Neural cell (in vitro differentiated cells): ENCODE results near the gene GIMAP8.

Source experiments
- EP300 ChIP-seq: fragments of 450-650 bp; conservative IDR thresholded peaks from 2 replicates; pipeline ENCODE4 v1.6.1; 2014; ENCODE audit warnings: antibody characterized with exemption, mild to moderate bottlenecking, moderate library complexity; ENCODE audit not compliant: poor library complexity, severe bottlenecking
- EZH2 ChIP-seq: fragments of 200-600, 300-800 bp; shearing (Covaris generic), sonication (generic); IDR thresholded peaks from 2 replicates; pipeline ENCODE4 v1.6.1; 2014; ENCODE audit warnings: antibody characterized with exemption, low read length, borderline replicate concordance, mild to moderate bottlenecking; ENCODE audit not compliant: insufficient read depth, poor library complexity, severe bottlenecking
- POLR2AphosphoS5 ChIP-seq: IDR thresholded peaks from 2 replicates; pipeline ENCODE4 v1.6.1; 2012
- TF ChIP-seq, protein P1 (sequence below): fragments of 450-650 bp; IDR thresholded peaks from 2 replicates; pipeline ENCODE4 v1.5.1; 2014; ENCODE audit warnings: antibody characterized with exemption, mild to moderate bottlenecking, moderate library complexity; ENCODE audit not compliant: poor library complexity, severe bottlenecking
- TF ChIP-seq, protein P2 (sequence below): IDR thresholded peaks from 2 replicates; pipeline ENCODE4 v1.6.1; 2012; ENCODE audit warnings: borderline replicate concordance

DNA sequence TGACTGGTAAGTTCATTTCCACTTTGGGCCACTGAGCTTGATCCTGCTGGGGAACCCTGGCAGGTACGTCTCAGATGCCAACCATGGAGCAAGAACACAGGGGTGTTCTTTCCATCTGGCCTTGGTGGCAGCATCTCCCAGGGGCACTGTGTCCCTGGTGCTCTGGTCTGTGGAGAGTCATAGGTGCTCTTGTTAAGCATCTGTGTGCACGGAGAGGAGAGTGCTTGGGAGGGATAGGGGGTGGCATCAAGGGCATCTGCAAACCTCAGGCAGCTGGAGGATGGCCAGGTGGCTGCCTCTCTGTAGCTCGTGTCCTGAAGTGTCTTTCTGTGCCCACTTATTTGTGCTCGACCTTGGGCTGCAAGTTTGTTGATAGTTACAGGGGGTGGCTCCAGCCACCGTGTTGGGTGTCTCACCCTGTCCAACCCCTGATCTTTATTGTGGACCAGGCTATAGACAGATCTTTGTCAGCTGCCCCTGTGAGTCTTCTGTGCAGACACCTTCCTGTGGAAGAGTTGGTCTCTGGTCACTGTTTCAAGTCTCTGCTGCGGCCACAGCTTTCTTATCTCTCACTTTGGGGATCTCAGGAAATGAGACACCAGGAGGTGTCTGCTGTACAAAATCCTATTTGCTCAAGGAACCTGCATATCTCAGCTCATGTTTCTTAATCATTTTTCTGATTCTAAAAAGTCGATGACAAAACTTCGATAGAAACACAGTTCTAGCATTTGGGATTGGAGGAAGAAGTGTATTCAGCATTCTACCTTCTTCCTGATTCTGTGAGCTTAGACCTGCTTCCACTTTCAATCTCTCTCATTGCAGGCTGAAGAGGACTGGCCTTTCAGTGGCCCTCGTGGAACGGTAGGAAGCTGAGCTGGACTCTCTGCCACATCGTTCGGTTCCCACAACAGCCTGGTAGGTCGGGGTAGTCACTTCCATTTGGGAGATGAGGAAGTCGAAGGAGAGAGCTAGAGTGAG lies 17.2 kb upstream of the GIMAP8 start:
- no peak for TF ChIP-seq EP300
- TF ChIP-seq, protein P1, sequence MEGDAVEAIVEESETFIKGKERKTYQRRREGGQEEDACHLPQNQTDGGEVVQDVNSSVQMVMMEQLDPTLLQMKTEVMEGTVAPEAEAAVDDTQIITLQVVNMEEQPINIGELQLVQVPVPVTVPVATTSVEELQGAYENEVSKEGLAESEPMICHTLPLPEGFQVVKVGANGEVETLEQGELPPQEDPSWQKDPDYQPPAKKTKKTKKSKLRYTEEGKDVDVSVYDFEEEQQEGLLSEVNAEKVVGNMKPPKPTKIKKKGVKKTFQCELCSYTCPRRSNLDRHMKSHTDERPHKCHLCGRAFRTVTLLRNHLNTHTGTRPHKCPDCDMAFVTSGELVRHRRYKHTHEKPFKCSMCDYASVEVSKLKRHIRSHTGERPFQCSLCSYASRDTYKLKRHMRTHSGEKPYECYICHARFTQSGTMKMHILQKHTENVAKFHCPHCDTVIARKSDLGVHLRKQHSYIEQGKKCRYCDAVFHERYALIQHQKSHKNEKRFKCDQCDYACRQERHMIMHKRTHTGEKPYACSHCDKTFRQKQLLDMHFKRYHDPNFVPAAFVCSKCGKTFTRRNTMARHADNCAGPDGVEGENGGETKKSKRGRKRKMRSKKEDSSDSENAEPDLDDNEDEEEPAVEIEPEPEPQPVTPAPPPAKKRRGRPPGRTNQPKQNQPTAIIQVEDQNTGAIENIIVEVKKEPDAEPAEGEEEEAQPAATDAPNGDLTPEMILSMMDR: no peak
- no peak for TF ChIP-seq POLR2AphosphoS5
- TF ChIP-seq, protein P2, sequence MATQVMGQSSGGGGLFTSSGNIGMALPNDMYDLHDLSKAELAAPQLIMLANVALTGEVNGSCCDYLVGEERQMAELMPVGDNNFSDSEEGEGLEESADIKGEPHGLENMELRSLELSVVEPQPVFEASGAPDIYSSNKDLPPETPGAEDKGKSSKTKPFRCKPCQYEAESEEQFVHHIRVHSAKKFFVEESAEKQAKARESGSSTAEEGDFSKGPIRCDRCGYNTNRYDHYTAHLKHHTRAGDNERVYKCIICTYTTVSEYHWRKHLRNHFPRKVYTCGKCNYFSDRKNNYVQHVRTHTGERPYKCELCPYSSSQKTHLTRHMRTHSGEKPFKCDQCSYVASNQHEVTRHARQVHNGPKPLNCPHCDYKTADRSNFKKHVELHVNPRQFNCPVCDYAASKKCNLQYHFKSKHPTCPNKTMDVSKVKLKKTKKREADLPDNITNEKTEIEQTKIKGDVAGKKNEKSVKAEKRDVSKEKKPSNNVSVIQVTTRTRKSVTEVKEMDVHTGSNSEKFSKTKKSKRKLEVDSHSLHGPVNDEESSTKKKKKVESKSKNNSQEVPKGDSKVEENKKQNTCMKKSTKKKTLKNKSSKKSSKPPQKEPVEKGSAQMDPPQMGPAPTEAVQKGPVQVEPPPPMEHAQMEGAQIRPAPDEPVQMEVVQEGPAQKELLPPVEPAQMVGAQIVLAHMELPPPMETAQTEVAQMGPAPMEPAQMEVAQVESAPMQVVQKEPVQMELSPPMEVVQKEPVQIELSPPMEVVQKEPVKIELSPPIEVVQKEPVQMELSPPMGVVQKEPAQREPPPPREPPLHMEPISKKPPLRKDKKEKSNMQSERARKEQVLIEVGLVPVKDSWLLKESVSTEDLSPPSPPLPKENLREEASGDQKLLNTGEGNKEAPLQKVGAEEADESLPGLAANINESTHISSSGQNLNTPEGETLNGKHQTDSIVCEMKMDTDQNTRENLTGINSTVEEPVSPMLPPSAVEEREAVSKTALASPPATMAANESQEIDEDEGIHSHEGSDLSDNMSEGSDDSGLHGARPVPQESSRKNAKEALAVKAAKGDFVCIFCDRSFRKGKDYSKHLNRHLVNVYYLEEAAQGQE: no peak
- TF ChIP-seq EZH2: no peak
